GM20000 (cell line): Measurements from ENCODE around the gene KCNIP1.

Source experiments
- DNase-seq: peaks from one replicate; pipeline ENCODE4 v3.0.0; 2012; ENCODE audit warnings: low spot score
- TF ChIP-seq, protein P1 (sequence below): IDR thresholded peaks from 2 replicates; pipeline ENCODE4 v1.5.1; 2012; ENCODE audit warnings: mild to moderate bottlenecking, control low read depth; ENCODE audit errors: extremely low read depth, missing control alignments

The KCNIP1 gene

DNA sequence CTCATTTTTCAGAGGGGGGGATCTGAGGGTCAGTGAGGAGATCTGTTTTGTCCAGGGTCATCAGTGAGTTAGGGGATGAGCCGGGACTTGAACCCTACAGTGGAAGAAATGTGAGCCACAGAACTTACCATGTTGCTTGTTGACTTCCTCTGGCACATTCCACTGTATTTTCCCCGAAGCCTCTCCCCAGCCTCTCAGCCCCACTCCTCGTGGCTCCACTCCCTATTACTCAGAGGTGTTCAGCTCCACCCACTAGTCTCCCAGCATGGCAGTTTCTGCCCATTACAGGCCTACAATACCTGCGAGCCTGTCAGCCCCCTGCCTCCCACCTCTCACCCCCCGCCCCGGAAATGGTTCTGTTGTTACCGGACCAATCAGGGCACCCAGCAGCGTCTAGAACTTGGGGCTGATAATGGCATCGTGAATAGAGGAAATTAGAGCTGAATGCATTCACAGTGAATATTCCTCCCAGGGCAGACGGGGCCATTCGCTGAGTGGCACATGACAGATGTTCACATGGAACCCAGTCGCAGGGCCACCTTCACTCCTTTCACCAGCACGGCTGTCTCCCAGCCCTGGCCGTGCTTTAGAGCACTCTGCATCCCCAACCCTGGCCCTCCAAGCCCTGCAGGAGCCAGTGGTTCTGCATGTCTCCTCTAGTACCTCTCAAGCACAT lies 81.6 kb downstream of the KCNIP1 start:
- TF ChIP-seq, protein P1, sequence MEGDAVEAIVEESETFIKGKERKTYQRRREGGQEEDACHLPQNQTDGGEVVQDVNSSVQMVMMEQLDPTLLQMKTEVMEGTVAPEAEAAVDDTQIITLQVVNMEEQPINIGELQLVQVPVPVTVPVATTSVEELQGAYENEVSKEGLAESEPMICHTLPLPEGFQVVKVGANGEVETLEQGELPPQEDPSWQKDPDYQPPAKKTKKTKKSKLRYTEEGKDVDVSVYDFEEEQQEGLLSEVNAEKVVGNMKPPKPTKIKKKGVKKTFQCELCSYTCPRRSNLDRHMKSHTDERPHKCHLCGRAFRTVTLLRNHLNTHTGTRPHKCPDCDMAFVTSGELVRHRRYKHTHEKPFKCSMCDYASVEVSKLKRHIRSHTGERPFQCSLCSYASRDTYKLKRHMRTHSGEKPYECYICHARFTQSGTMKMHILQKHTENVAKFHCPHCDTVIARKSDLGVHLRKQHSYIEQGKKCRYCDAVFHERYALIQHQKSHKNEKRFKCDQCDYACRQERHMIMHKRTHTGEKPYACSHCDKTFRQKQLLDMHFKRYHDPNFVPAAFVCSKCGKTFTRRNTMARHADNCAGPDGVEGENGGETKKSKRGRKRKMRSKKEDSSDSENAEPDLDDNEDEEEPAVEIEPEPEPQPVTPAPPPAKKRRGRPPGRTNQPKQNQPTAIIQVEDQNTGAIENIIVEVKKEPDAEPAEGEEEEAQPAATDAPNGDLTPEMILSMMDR = no peak
- no peak for DNase-seq

- DNase-seq = no peak
- TF ChIP-seq, protein P1 = no peak
Observed at GRCh38 chr5:170587808-170588207, 84.0 kb downstream of the KCNIP1 start.

GRCh38 chr5:170589643-170590042 lies 85.8 kb downstream of the KCNIP1 start:
- TF ChIP-seq, protein P1 = no peak
- no peak for DNase-seq

- TF ChIP-seq, protein P1 = no peak
- no peak for DNase-seq
Observed at GRCh38 chr5:170590566-170590965, 86.7 kb downstream of the KCNIP1 start.

- DNase-seq = no peak
- TF ChIP-seq, protein P1 = no peak
Observed at GRCh38 chr5:170591054-170591453, 87.2 kb downstream of the KCNIP1 start.

DNA sequence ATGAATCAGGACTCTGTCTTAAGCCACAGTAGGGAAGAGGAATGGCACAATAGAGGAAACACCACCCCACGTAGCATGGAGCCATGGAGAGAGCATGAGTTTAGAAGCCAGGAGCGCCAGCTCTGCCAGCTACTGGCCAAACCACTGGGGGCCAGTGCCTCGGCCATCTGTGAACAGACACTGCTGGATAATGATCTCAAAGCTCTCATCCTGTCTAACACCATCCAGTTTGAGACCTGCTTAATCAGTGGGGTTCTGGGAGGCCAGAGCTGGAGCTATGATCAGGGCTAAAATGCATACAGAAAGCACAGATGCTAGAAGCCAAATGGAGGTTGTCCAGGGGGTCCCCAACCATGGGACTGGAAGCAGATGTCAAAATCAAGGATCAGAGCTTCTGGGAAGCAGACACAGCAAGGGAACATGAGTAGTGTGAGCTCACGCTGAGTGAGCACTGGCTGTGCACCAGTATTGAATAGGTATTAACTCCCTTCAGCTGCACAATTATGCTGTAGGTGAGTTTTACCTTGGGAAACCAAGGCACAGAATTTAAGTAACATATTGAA lies 92.7 kb downstream of the KCNIP1 start:
- no peak for DNase-seq
- TF ChIP-seq, protein P1 = no peak

GRCh38 chr5:170597109-170597751 lies 93.4 kb downstream of the KCNIP1 start:
- DNase-seq = no peak
- TF ChIP-seq, protein P1 = no peak
